Measurements from ENCODE around the gene PNLDC1.

PNLDC1 gene, protein sequence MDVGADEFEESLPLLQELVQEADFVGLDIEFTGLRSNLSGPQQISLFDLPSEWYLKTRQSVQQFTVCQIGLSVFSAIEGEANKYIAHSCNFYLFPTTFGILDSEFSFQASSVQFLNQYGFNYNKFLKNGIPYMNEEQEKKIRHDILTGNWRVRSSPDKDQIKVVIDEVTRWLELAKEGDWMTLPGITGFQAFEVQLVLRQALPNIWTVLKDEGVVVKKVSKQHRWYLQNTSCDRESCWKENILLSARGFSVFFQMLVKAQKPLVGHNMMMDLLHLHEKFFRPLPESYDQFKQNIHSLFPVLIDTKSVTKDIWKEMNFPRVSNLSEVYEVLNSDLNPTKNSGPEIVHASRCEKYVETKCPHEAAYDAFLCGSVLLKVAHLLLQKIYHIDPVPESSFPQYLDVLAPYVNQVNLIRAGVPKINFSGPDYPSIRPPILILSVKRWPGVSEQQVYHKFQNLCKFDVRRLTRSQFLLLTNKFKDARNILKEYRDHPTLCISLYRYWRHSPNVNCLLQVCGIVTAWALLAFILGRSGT

DNA sequence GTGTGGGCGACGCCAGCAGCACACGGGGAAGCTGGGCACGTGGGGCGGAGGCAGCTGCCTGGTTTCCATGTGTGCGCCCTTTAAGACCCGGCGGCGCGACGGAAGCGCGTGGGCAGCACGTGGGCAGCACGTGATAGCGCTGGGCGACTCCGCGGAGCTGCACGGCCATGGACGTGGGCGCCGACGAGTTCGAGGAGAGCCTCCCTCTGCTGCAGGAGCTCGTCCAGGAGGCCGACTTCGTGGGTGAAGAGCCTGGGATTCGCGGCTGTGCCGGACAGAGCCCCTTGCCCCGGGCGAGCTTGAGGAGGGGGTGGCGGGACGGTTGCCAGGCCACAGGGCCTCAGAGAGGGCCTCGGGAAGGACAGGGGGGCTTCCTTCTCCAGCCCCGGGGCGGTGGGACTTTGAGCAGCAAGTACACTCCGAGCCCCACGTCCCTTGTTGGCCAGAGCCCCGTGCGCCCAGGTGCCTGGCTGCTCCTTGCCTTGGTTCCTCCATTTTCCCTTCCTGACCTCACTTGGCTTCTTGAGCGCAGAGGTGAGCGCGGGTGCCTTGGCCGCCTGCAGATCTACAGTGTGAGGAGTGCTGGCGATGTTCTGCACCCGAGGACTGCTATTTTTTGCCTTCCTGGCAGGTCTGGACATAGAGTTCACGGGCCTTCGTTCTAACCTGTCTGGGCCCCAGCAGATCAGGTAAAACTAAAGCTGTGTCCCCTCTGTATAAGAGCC, at the start of gene PNLDC1:
PNLDC1 (plus strand) TSS at position 136 of the 725 bp plus-strand sequence; CDS start at position 168, 32 bp downstream.
- in situ Hi-C loops (cut with HindIII; ENCODE audit: low sequenced_read_pairs): no loop called here
- no peak within 1 kb of the TSS for H3K4me3 ChIP-seq (ENCODE audit: low read depth, low read length)
- TF ChIP-seq, protein P1, sequence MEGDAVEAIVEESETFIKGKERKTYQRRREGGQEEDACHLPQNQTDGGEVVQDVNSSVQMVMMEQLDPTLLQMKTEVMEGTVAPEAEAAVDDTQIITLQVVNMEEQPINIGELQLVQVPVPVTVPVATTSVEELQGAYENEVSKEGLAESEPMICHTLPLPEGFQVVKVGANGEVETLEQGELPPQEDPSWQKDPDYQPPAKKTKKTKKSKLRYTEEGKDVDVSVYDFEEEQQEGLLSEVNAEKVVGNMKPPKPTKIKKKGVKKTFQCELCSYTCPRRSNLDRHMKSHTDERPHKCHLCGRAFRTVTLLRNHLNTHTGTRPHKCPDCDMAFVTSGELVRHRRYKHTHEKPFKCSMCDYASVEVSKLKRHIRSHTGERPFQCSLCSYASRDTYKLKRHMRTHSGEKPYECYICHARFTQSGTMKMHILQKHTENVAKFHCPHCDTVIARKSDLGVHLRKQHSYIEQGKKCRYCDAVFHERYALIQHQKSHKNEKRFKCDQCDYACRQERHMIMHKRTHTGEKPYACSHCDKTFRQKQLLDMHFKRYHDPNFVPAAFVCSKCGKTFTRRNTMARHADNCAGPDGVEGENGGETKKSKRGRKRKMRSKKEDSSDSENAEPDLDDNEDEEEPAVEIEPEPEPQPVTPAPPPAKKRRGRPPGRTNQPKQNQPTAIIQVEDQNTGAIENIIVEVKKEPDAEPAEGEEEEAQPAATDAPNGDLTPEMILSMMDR (IDR thresholded peaks at IDR 0.05; ENCODE audit: low read depth, low read length, missing control alignments): no peak
- no peak for DNase-seq (ENCODE audit: low read depth)

GRCh38 chr6:159751448-159751847, 48.6 kb upstream of the PNLDC1 start:
- DNase-seq (ENCODE audit: low read depth): no peak
- in situ Hi-C loops (cut with HindIII; ENCODE audit: low sequenced_read_pairs): no loop called here
- TF ChIP-seq, protein P1 (IDR thresholded peaks at IDR 0.05; ENCODE audit: low read depth, low read length, missing control alignments): no peak
- no peak overlapping the region for H3K4me3 ChIP-seq (ENCODE audit: low read depth, low read length)

GRCh38 chr6:159753081-159753872, 46.8 kb upstream of the PNLDC1 start:
- in situ Hi-C loops (cut with HindIII; ENCODE audit: low sequenced_read_pairs): no loop called here
- no peak for DNase-seq (ENCODE audit: low read depth)
- H3K4me3 ChIP-seq (ENCODE audit: low read depth, low read length): no peak overlapping the region
- TF ChIP-seq, protein P1 (IDR thresholded peaks at IDR 0.05; ENCODE audit: low read depth, low read length, missing control alignments): no peak

GRCh38 chr6:159754401-159754800, 45.7 kb upstream of the PNLDC1 start:
- DNase-seq (ENCODE audit: low read depth): no peak
- TF ChIP-seq, protein P1 (IDR thresholded peaks at IDR 0.05; ENCODE audit: low read depth, low read length, missing control alignments): no peak
- no peak overlapping the region for H3K4me3 ChIP-seq (ENCODE audit: low read depth, low read length)
- in situ Hi-C loops (cut with HindIII; ENCODE audit: low sequenced_read_pairs): no loop called here

GRCh38 chr6:159754959-159755914, 44.8 kb upstream of the PNLDC1 start:
- DNase-seq (ENCODE audit: low read depth): no peak
- in situ Hi-C loops (cut with HindIII; ENCODE audit: low sequenced_read_pairs): no loop called here
- TF ChIP-seq, protein P1 (IDR thresholded peaks at IDR 0.05; ENCODE audit: low read depth, low read length, missing control alignments): no peak
- H3K4me3 ChIP-seq (ENCODE audit: low read depth, low read length): no peak overlapping the region

Measured in astrocyte of the cerebellum (primary cell).